HepG2 (cell line): ENCODE results near the gene MITF. TPM values are rescaled to one million over a fixed set of nuclear protein-coding genes. Genes with fewer than 3 reads are reported as not detected.
A peak's percentile ranks its signal among the peaks of the same experiment; 100 is the strongest.

Source experiments
- ATAC-seq: fragments of 200-7000 bp; cut with Tn5 transposase; 3 replicates; pipeline ENCODE4 v1.9.1; 2020; ENCODE audit warnings: mild to moderate bottlenecking, moderate library complexity
- BruUV-seq: library from RNA; stranded (reverse); fragments of 400-500 nt; replicated peaks from 2 replicates; lab custom pipeline; 2021; lab: Mats Ljungman, UMichigan
- CTCF ChIA-PET: fragments of 300-600 bp; formaldehyde crosslinking; extraction: SDS; loops from one replicate; lab custom pipeline; 2021; ENCODE audit warnings: low total read pairs, inconsistent platforms, low intra/inter-chr PET ratio; lab: Yijun Ruan, JAX
- POLR2A ChIA-PET: fragments of 350-600 bp; sonication (Branson Sonifier 250); formaldehyde crosslinking; loops from one replicate; lab custom pipeline; 2020; ENCODE audit warnings: antibody characterized with exemption, inconsistent platforms; lab: Yijun Ruan, JAX
- DNase-seq: peaks from one replicate; pipeline ENCODE4 v3.0.0-alpha.2; 2015; ENCODE audit warnings: low spot score
- FAIRE-seq: peaks from 3 replicates; lab custom pipeline; 2011; peaks lifted over from hg19 to GRCh38; lab: Jason Lieb, UNC
- H2AFZ ChIP-seq: one replicate; pipeline ENCODE4 v1.6.1; 2011; ENCODE audit warnings: low read length, inconsistent platforms
- H3K27ac ChIP-seq: fragments of 300-600 bp; 3 replicates; pipeline ENCODE4 v1.8.0; 2011; ENCODE audit warnings: mixed run types, mild to moderate bottlenecking, mixed read lengths, low read length, inconsistent platforms; ENCODE audit not compliant: insufficient read depth; ENCODE audit errors: extremely low read length
- H3K27me3 ChIP-seq, 2 experiments: fragments of 200-600 bp in 1 of 2; 2 replicates in 1 of 2; 3 replicates in 1 of 2; pipeline versions ENCODE4 v1.6.0 to v1.8.0; 2011; ENCODE audit warnings: low read length in 2 of 2, mild to moderate bottlenecking in 2 of 2, moderate library complexity in 2 of 2, inconsistent platforms in 1 of 2; ENCODE audit not compliant: insufficient read depth in 2 of 2, control insufficient read depth in 1 of 2
- H3K36me3 ChIP-seq, 2 experiments: fragments of 200-600 bp in 1 of 2; replicated peaks in 1 of 2; 2 replicates in 1 of 2; 3 replicates in 1 of 2; pipeline versions ENCODE4 v1.5.1 to v1.8.0; 2011; ENCODE audit warnings: low read length in 2 of 2, inconsistent platforms in 1 of 2; ENCODE audit not compliant: insufficient read depth in 2 of 2, control insufficient read depth in 1 of 2
- H3K4me1 ChIP-seq: 2 replicates; pipeline ENCODE4 v1.5.1; 2012; ENCODE audit warnings: low read length, inconsistent platforms; ENCODE audit not compliant: insufficient read depth
- H3K4me2 ChIP-seq: 2 replicates; pipeline ENCODE4 v1.6.0; 2011; ENCODE audit warnings: low read depth, low read length, inconsistent platforms
- H3K4me3 ChIP-seq, 3 experiments: fragments of 200-600 bp in 1 of 3; sonication (generic), shearing (Covaris generic) in 1 of 3; replicated peaks in 1 of 3; 2 replicates each; pipeline ENCODE4 v1.5.1; 2011 to 2016; ENCODE audit warnings: low read length in 3 of 3, inconsistent platforms in 2 of 3, low read depth in 2 of 3, mild to moderate bottlenecking in 2 of 3, control low read depth in 1 of 3, mixed read lengths in 1 of 3; ENCODE audit not compliant: insufficient read depth in 1 of 3
- H3K79me2 ChIP-seq: one replicate; pipeline ENCODE4 v1.6.1; 2011; ENCODE audit warnings: low read length, inconsistent platforms; ENCODE audit not compliant: insufficient read depth
- H3K9ac ChIP-seq: 2 replicates; pipeline ENCODE4 v1.6.0; 2011; ENCODE audit warnings: mild to moderate bottlenecking, low read depth, low read length, inconsistent platforms; ENCODE audit not compliant: insufficient read depth
- H3K9me3 ChIP-seq: 2 replicates; pipeline ENCODE4 v1.5.1; 2012; ENCODE audit warnings: mild to moderate bottlenecking, low read length
- H4K20me1 ChIP-seq: 2 replicates; pipeline ENCODE4 v1.6.0; 2011; ENCODE audit warnings: inconsistent platforms, mild to moderate bottlenecking, low read length, moderate library complexity; ENCODE audit not compliant: insufficient read depth
- ATRX ChIP-seq: sonication (generic); formaldehyde crosslinking; IDR thresholded peaks from 2 replicates; pipeline ENCODE4 v1.4.0; 2020; ENCODE audit warnings: missing genetic modification reagents, borderline replicate concordance
- CREB1 ChIP-seq, 2 experiments: fragments of 450-650 bp in 1 of 2; IDR thresholded peaks; 2 replicates each; pipeline ENCODE4 v1.6.1; 2016 to 2017; ENCODE audit warnings: control low read depth in 1 of 2, mild to moderate bottlenecking in 1 of 2, missing compliant biosample characterization in 1 of 2, missing genetic modification characterization in 1 of 2
- GABPA ChIP-seq, 2 experiments: IDR thresholded peaks; 2 replicates each; pipeline ENCODE4 v1.6.1; 2011 to 2016; ENCODE audit warnings: low read depth in 2 of 2, low read length in 1 of 2, missing biosample characterization in 1 of 2, missing genetic modification characterization in 1 of 2
- HDAC1 ChIP-seq: sonication (generic); formaldehyde crosslinking; IDR thresholded peaks from 2 replicates; pipeline ENCODE4 v1.5.1; 2020; ENCODE audit warnings: mild to moderate bottlenecking, missing genetic modification reagents
- LBX2 ChIP-seq: sonication (generic); formaldehyde crosslinking; IDR thresholded peaks from 2 replicates; pipeline ENCODE4 v1.5.0; 2020; ENCODE audit warnings: missing genetic modification reagents, mild to moderate bottlenecking, borderline replicate concordance
- MYNN ChIP-seq: sonication (generic); formaldehyde crosslinking; IDR thresholded peaks from 2 replicates; pipeline ENCODE4 v1.4.0; 2020; ENCODE audit warnings: mild to moderate bottlenecking, low read depth, missing genetic modification reagents
- NFKB2 ChIP-seq: sonication (generic); formaldehyde crosslinking; IDR thresholded peaks from 2 replicates; pipeline ENCODE4 v1.4.0; 2020; ENCODE audit warnings: missing genetic modification reagents, borderline replicate concordance
- PAF1 ChIP-seq: IDR thresholded peaks from 2 replicates; pipeline ENCODE4 v1.6.1; 2016; ENCODE audit warnings: missing genetic modification reagents, missing compliant biosample characterization
- PCBP1 ChIP-seq: fragments of 200-400 bp; formaldehyde crosslinking; IDR thresholded peaks from 2 replicates; pipeline ENCODE4 v1.6.1; 2017; ENCODE audit warnings: mild to moderate bottlenecking, low read depth, low read length, borderline replicate concordance
- RBFOX2 ChIP-seq: fragments of 200-400 bp; formaldehyde crosslinking; IDR thresholded peaks from 2 replicates; pipeline ENCODE4 v1.6.1; 2017; ENCODE audit warnings: low read depth, mild to moderate bottlenecking, low read length
- SRSF4 ChIP-seq: fragments of 200-400 bp; formaldehyde crosslinking; IDR thresholded peaks from one replicate; pipeline ENCODE4 v1.6.1; 2018; ENCODE audit warnings: mild to moderate bottlenecking, low read depth, low read length, moderate library complexity; ENCODE audit not compliant: poor library complexity, severe bottlenecking
- ZNF354B ChIP-seq: sonication (generic); formaldehyde crosslinking; IDR thresholded peaks from 2 replicates; pipeline ENCODE4 v1.8.0; 2022; ENCODE audit warnings: mild to moderate bottlenecking, missing genetic modification reagents
- WGBS: methylation state at CpG from one replicate; pipeline ENCODE4 v1.1.6; 2017; ENCODE audit warnings: low lambda C conversion rate; 5-methylcytosine and 5-hydroxymethylcytosine counted together
- in situ Hi-C: cut with HindIII; loops from 2 replicates; pipeline ENCODE4 v1.10.0; 2017; ENCODE audit warnings: low pct_unique_long_range_greater_than_20kb; ENCODE audit not compliant: extremely low pct_ligation_motif_present
- intact Hi-C: fragments of 100-400 bp; cut with micrococcal nuclease; formaldehyde crosslinking; loops from one replicate; pipeline ENCODE4 v1.10.0; 2022; ENCODE audit not compliant: unreplicated experiment
- polyA plus RNA-seq, 8 experiments: library from polyadenylated mRNA; depleted of rRNA in 3 of 8; stranded (reverse) in 7 of 8; unstranded in 1 of 8; fragments of >200 nt; fragmentation: Illumina TruSeq in 4 of 8; extraction: Trizol in 4 of 8; gene quantifications; 2 replicates each; pipeline versions ENCODE4 v1.2.1 to v1.2.3, GENCODE V29; 2011 to 2016; ENCODE audit warnings: low read depth in 4 of 8, missing spikeins in 1 of 8, mixed read lengths in 1 of 8; ENCODE audit not compliant: insufficient read depth in 1 of 8
- total RNA-seq, 5 experiments: library from RNA; depleted of rRNA; stranded (reverse); fragments of >200 nt; fragmentation: Illumina TruSeq; extraction: Trizol; gene quantifications; 2 replicates each; pipeline ENCODE4 v1.2.3, GENCODE V29; 2016; ENCODE audit warnings: low read depth in 1 of 5

Gene MITF
- total and polyA plus RNA-seq, 2 of the 13 experiments (the other 11 are each of a cell fraction or from before 2014, with no cell fraction given): 0.12 to 0.38 TPM

- H3K9ac ChIP-seq: no peak overlapping the region
- H3K27me3 ChIP-seq: no peaks in the 10 kb centered on the region; a peak in 1 of 5 replicates
- no peaks in the 10 kb centered on the region for H3K9me3 ChIP-seq
- no peak overlapping the region for H3K4me2 ChIP-seq
- in situ Hi-C loops (no loop called here), intact Hi-C loops (no loop called here)
- no peak for TF ChIP-seq ATRX (CRISPR knock-in tag)
- no peak for TF ChIP-seq MYNN (CRISPR knock-in tag)
- no peak for TF ChIP-seq NFKB2 (CRISPR knock-in tag)
- peak; percentile 62 for TF ChIP-seq CREB1 (IDR thresholded peaks at IDR 0.05)
- TF ChIP-seq CREB1 (CRISPR knock-in tag; IDR thresholded peaks at IDR 0.05): no peak
- no peak for TF ChIP-seq SRSF4
- TF ChIP-seq HDAC1: no peak
- TF ChIP-seq LBX2 (CRISPR knock-in tag): no peak
- FAIRE-seq (no peak), DNase-seq (no peak), ATAC-seq (no peak)
- ChIA-PET POLR2A (no interaction called here), CTCF (no interaction called here)
- H3K27ac ChIP-seq: no peak overlapping the region
- BruUV-seq: no TSS peak
- no peaks in the 10 kb centered on the region for H4K20me1 ChIP-seq
- H3K4me1 ChIP-seq: no peaks in the 10 kb centered on the region
- 2% methylated on average over 6 of the region's 6 CpGs for WGBS
- H3K79me2 ChIP-seq: no peaks in the 10 kb centered on the region
- H3K4me3 ChIP-seq: no peak overlapping the region
- no peak overlapping the region for H2AFZ ChIP-seq
- H3K36me3 ChIP-seq: no peaks in the 10 kb centered on the region
Observed at GRCh38 chr3:69936266-69936665, 197.0 kb downstream of the MITF start.

GRCh38 chr3:69938061-69938460 is 198.8 kb downstream of the MITF start:
- intact Hi-C loops: no loop called here
- FAIRE-seq: no peak

More at GRCh38 chr3:69938061-69938460, 198.8 kb downstream of the MITF start:
- Histone ChIP-seq H2AFZ (no peak overlapping the region), H3K4me2 (no peak overlapping the region), H3K4me1 (no peaks in the 10 kb centered on the region), H3K9me3 (no peaks in the 10 kb centered on the region), H3K9ac (no peak overlapping the region), H3K27me3 (no peaks in the 10 kb centered on the region; a peak in 1 of 5 replicates), H4K20me1 (no peaks in the 10 kb centered on the region), H3K4me3 (no peak overlapping the region), H3K79me2 (no peaks in the 10 kb centered on the region), H3K36me3 (no peaks in the 10 kb centered on the region), H3K27ac (no peak overlapping the region)
- CTCF ChIA-PET: no interaction called here
- ATAC-seq (no peak), DNase-seq (no peak)
- no peak for TF ChIP-seq PCBP1
- no peak for TF ChIP-seq PAF1
- TF ChIP-seq RBFOX2: no peak
- TF ChIP-seq ZNF354B (CRISPR knock-in tag): no peak
- no peak for TF ChIP-seq GABPA (IDR thresholded peaks at IDR 0.05; ENCODE audit: low read depth, low read length)
- no peak for TF ChIP-seq GABPA (CRISPR knock-in tag; IDR thresholded peaks at IDR 0.05; ENCODE audit: low read depth)
- POLR2A ChIA-PET: no interaction called here
- BruUV-seq: no TSS peak
- in situ Hi-C loops: no loop called here
- 25% methylated on average over 6 of the region's 6 CpGs for WGBS
